Upper lobe of left lung (tissue), 4 donors: ENCODE data around the gene WEE1.

Source experiments
- EP300 ChIP-seq, 4 donors: sonication (generic); formaldehyde crosslinking; IDR thresholded peaks; one replicate each; pipeline ENCODE4 v1.5.1; 2017; ENCODE audit warnings: antibody characterized with exemption in 4 of 4, control low read depth in 2 of 4
- POLR2A ChIP-seq, 4 donors: fragments of 450-650 bp; IDR thresholded peaks; one replicate each; pipeline ENCODE4 v1.5.1; 2016 to 2017; ENCODE audit warnings: antibody characterized with exemption in 4 of 4, mild to moderate bottlenecking in 2 of 4
- POLR2AphosphoS5 ChIP-seq, 2 donors: sonication (generic); formaldehyde crosslinking; IDR thresholded peaks; one replicate each; pipeline ENCODE4 v1.5.1; 2017; ENCODE audit warnings: antibody characterized with exemption in 2 of 2
- TF ChIP-seq, protein P1 (sequence below), 6 experiments: fragments of 450-650 bp in 4 of 6; fragments of 200-600 bp in 2 of 6; sonication (generic) in 2 of 6; IDR thresholded peaks; one replicate each; pipeline ENCODE4 v1.5.1; 2016 to 2019; ENCODE audit warnings: antibody characterized with exemption in 6 of 6

DNA sequence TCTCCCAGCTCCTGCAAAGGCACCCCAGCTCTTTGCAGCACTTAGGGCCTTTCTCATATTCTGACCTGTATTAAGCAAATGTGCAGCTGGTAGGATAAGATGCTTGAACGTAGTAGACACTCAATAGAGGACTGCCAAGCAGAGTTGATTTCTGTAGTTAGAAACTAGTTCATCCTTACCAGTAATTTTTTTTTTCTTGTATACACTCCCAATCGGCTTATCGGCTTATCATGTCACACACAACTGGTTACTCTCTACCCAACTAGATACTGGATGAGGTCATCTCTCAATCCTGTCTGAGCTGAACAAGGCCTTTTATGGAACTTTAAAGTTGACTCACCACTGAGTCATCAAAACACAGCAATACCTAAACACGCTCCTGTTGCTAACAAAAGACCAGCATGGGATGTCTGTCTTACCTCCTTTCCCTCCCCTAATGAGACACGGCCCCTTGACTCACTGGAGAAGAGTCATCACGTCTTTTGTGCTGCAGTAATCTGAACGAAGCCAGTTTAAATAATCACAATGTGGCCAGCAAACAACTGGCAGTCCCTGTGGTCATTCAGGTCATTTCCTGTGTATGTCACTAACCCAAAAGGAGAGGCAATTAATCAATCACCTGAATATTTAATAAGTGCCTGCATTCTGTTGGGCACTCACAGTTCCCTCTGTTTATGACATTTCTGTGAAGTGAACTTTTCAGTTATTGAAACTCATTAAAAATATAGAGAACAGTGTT is 7.5 kb upstream of the WEE1 start:
- TF ChIP-seq, protein P1, sequence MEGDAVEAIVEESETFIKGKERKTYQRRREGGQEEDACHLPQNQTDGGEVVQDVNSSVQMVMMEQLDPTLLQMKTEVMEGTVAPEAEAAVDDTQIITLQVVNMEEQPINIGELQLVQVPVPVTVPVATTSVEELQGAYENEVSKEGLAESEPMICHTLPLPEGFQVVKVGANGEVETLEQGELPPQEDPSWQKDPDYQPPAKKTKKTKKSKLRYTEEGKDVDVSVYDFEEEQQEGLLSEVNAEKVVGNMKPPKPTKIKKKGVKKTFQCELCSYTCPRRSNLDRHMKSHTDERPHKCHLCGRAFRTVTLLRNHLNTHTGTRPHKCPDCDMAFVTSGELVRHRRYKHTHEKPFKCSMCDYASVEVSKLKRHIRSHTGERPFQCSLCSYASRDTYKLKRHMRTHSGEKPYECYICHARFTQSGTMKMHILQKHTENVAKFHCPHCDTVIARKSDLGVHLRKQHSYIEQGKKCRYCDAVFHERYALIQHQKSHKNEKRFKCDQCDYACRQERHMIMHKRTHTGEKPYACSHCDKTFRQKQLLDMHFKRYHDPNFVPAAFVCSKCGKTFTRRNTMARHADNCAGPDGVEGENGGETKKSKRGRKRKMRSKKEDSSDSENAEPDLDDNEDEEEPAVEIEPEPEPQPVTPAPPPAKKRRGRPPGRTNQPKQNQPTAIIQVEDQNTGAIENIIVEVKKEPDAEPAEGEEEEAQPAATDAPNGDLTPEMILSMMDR (IDR thresholded peaks at IDR 0.05), result no peak
- TF ChIP-seq POLR2AphosphoS5 (IDR thresholded peaks at IDR 0.05) (peak; percentile 18 to 73), EP300 (IDR thresholded peaks at IDR 0.05) (peak in 1 of 4 donors; percentile 39), POLR2A (IDR thresholded peaks at IDR 0.05) (no peak)
